Prostate gland (tissue), 2 donors: ENCODE results near the gene PAQR5.

Experiments used
- POLR2A ChIP-seq: fragments of 450-650 bp; IDR thresholded peaks from one replicate; pipeline ENCODE4 v1.6.1; 2016; ENCODE audit warnings: antibody characterized with exemption, mild to moderate bottlenecking
- POLR2AphosphoS5 ChIP-seq: sonication (generic); formaldehyde crosslinking; IDR thresholded peaks from one replicate; pipeline ENCODE4 v1.6.1; 2017; ENCODE audit warnings: antibody characterized with exemption
- TF ChIP-seq, protein P1 (sequence below), 4 experiments: fragments of 200-600 bp in 2 of 4; fragments of 450-650 bp in 2 of 4; sonication (generic) in 2 of 4; IDR thresholded peaks; 1 replicate in 3 of 4; 2 replicates in 1 of 4; pipeline ENCODE4 v1.5.1; 2016 to 2019; ENCODE audit warnings: antibody characterized with exemption in 4 of 4, mild to moderate bottlenecking in 2 of 4, moderate library complexity in 2 of 4

DNA sequence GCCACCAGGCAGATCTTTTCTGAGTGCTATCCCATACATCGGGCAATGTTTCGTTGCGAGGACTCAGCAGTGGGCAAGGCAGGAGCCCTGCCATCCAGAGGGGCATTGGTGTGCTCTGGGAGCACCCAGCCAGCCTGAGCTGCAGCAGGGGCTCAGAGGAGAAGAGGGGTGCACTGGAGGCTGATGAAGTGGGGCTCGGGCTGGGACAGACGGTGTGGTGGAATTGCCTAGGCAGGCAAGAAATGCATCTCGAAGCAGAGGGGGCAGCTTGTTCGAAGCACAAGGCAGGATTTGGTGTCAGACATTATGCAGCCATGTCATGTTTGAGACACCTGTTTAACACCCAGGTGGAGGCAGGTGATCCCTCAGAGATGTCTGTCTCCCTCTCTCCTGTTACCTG, 19.3 kb downstream of the PAQR5 start:
- TF ChIP-seq, protein P1, sequence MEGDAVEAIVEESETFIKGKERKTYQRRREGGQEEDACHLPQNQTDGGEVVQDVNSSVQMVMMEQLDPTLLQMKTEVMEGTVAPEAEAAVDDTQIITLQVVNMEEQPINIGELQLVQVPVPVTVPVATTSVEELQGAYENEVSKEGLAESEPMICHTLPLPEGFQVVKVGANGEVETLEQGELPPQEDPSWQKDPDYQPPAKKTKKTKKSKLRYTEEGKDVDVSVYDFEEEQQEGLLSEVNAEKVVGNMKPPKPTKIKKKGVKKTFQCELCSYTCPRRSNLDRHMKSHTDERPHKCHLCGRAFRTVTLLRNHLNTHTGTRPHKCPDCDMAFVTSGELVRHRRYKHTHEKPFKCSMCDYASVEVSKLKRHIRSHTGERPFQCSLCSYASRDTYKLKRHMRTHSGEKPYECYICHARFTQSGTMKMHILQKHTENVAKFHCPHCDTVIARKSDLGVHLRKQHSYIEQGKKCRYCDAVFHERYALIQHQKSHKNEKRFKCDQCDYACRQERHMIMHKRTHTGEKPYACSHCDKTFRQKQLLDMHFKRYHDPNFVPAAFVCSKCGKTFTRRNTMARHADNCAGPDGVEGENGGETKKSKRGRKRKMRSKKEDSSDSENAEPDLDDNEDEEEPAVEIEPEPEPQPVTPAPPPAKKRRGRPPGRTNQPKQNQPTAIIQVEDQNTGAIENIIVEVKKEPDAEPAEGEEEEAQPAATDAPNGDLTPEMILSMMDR (IDR thresholded peaks at IDR 0.05) = no peak
- TF ChIP-seq POLR2A = no peak
- no peak for TF ChIP-seq POLR2AphosphoS5
